Stimulated activated naive CD4-positive, alpha-beta T cell (primary cell): Measurements from ENCODE around the gene TENM4.

Experiments
- DNase-seq, 6 experiments: peaks; one replicate each; lab custom pipeline; 2025; lab: John Stamatoyannopoulos, UW

Gene TENM4

GRCh38 chr11:78972590-78972989 lies 468.2 kb downstream of the TENM4 start:
- no peak for DNase-seq

- DNase-seq, result no peak
Observed at GRCh38 chr11:78972177-78972576, 468.7 kb downstream of the TENM4 start.

GRCh38 chr11:78967811-78968210 lies 473.0 kb downstream of the TENM4 start:
- DNase-seq, result no peak

GRCh38 chr11:78965432-78965831 lies 475.4 kb downstream of the TENM4 start:
- no peak for DNase-seq

GRCh38 chr11:78961937-78962701 lies 478.7 kb downstream of the TENM4 start:
- no peak for DNase-seq

GRCh38 chr11:78961247-78961646 lies 479.6 kb downstream of the TENM4 start:
- DNase-seq, result no peak

GRCh38 chr11:78958444-78958843 lies 482.4 kb downstream of the TENM4 start:
- no peak for DNase-seq

- no peak for DNase-seq
Observed at GRCh38 chr11:78957476-78958245, 483.2 kb downstream of the TENM4 start.

GRCh38 chr11:78954696-78955095 lies 486.1 kb downstream of the TENM4 start:
- no peak for DNase-seq

- no peak for DNase-seq
Observed at GRCh38 chr11:78954261-78954660, 486.6 kb downstream of the TENM4 start.

- DNase-seq, result no peak
Observed at GRCh38 chr11:78952890-78953289, 487.9 kb downstream of the TENM4 start.

- no peak for DNase-seq
Observed at GRCh38 chr11:78952175-78952574, 488.7 kb downstream of the TENM4 start.

- no peak for DNase-seq
Observed at GRCh38 chr11:78949976-78950690, 490.7 kb downstream of the TENM4 start.

GRCh38 chr11:78946945-78947902 lies 493.6 kb downstream of the TENM4 start:
- no peak for DNase-seq

GRCh38 chr11:78943841-78944240 lies 497.0 kb downstream of the TENM4 start:
- DNase-seq, result no peak

- DNase-seq, result no peak
Observed at GRCh38 chr11:78943154-78943553, 497.7 kb downstream of the TENM4 start.

GRCh38 chr11:78941226-78941851 lies 499.5 kb downstream of the TENM4 start:
- DNase-seq, result no peak

GRCh38 chr11:78940500-78941225 lies 500.2 kb downstream of the TENM4 start:
- DNase-seq, result no peak

GRCh38 chr11:78938971-78939370 lies 501.9 kb downstream of the TENM4 start:
- DNase-seq, result no peak

- no peak for DNase-seq
Observed at GRCh38 chr11:78938036-78938435, 502.8 kb downstream of the TENM4 start.
